ENCODE results near the gene ALAS1. TPM values are rescaled to one million over a fixed set of nuclear protein-coding genes. Genes with fewer than 3 reads are reported as not detected.
A peak's percentile ranks its signal among the peaks of the same experiment; 100 is the strongest.

ALAS1 gene
- total RNA-seq, 1 donor from 2014 or later = 47.8 TPM

GRCh38 chr3:52203701-52204100 lies 5.7 kb downstream of the ALAS1 start:
- Mint-ChIP-seq H3K27me3 (ENCODE audit: low read depth) (no peaks in the 10 kb centered on the region), H3K4me3 (no peak overlapping the region), H3K36me3 (ENCODE audit: low read depth) (peaks cover 36% of the 10 kb centered on the region), H3K9me3 (no peaks in the 10 kb centered on the region), H3K27ac (ENCODE audit: unreplicated experiment) (no peak overlapping the region), H3K4me1 (peaks cover 15% of the 10 kb centered on the region)
- TF ChIP-seq CTCF (conservative IDR thresholded peaks at IDR 0.05) = no peak
- no peak for DNase-seq (ENCODE audit: low read depth, low spot score)

GRCh38 chr3:52204337-52205073 lies 6.5 kb downstream of the ALAS1 start:
- TF ChIP-seq CTCF (conservative IDR thresholded peaks at IDR 0.05) = no peak
- no peaks in the 10 kb centered on the region for H3K27me3 Mint-ChIP-seq (ENCODE audit: low read depth)

GRCh38 chr3:52205727-52206372 lies 7.9 kb downstream of the ALAS1 start:
- no peak for DNase-seq (ENCODE audit: low read depth, low spot score)
- no peaks in the 10 kb centered on the region for H3K4me1 Mint-ChIP-seq
- peaks cover 37% of the 10 kb centered on the region for H3K36me3 Mint-ChIP-seq (ENCODE audit: low read depth)
- no peak overlapping the region for H3K4me3 Mint-ChIP-seq
- no peak overlapping the region for H3K27ac Mint-ChIP-seq (ENCODE audit: unreplicated experiment)
- no peak for TF ChIP-seq CTCF (conservative IDR thresholded peaks at IDR 0.05)
- no peaks in the 10 kb centered on the region for H3K27me3 Mint-ChIP-seq (ENCODE audit: low read depth)
- no peaks in the 10 kb centered on the region for H3K9me3 Mint-ChIP-seq

More at GRCh38 chr3:52204337-52205073, 6.5 kb downstream of the ALAS1 start:
- H3K9me3 Mint-ChIP-seq = no peaks in the 10 kb centered on the region
- DNase-seq (ENCODE audit: low read depth, low spot score) = no peak
- H3K36me3 Mint-ChIP-seq (ENCODE audit: low read depth) = peaks cover 36% of the 10 kb centered on the region
- no peak overlapping the region for H3K4me3 Mint-ChIP-seq
- H3K27ac Mint-ChIP-seq (ENCODE audit: unreplicated experiment) = no peak overlapping the region
- peaks cover 7% of the 10 kb centered on the region for H3K4me1 Mint-ChIP-seq

GRCh38 chr3:52208556-52208955 lies 10.6 kb downstream of the ALAS1 start:
- Mint-ChIP-seq H3K36me3 (ENCODE audit: low read depth) (peaks cover 35% of the 10 kb centered on the region), H3K27me3 (ENCODE audit: low read depth) (no peaks in the 10 kb centered on the region), H3K4me1 (no peaks in the 10 kb centered on the region), H3K4me3 (no peak overlapping the region), H3K9me3 (no peaks in the 10 kb centered on the region), H3K27ac (ENCODE audit: unreplicated experiment) (no peak overlapping the region)
- DNase-seq (ENCODE audit: low read depth, low spot score) = no peak
- no peak for TF ChIP-seq CTCF (conservative IDR thresholded peaks at IDR 0.05)

GRCh38 chr3:52210037-52210436 lies 12.1 kb downstream of the ALAS1 start:
- Mint-ChIP-seq H3K27me3 (ENCODE audit: low read depth) (no peaks in the 10 kb centered on the region), H3K36me3 (ENCODE audit: low read depth) (peaks cover 35% of the 10 kb centered on the region), H3K9me3 (no peaks in the 10 kb centered on the region), H3K4me1 (no peaks in the 10 kb centered on the region), H3K27ac (ENCODE audit: unreplicated experiment) (peak overlapping the region; percentile 58), H3K4me3 (no peak overlapping the region)
- DNase-seq (ENCODE audit: low read depth, low spot score) = no peak
- no peak for TF ChIP-seq CTCF (conservative IDR thresholded peaks at IDR 0.05)

Measured in neural crest cell (in vitro differentiated cells).